ENCODE data around the gene POLD4.

- no peak for TF ChIP-seq RAD21 (IDR thresholded peaks at IDR 0.05; ENCODE audit: low read depth)
- no peak for TF ChIP-seq CTCF (IDR thresholded peaks at IDR 0.05 in 2 of 3, conservative IDR thresholded peaks at IDR 0.05 in 1 of 3; ENCODE audit: borderline replicate concordance in 1 of 3, insufficient read depth in 1 of 3, low read depth in 2 of 3, low read length in 2 of 3)
- no peak for TF ChIP-seq EZH2 (IDR thresholded peaks at IDR 0.05)
- TF ChIP-seq SP1 (IDR thresholded peaks at IDR 0.05; ENCODE audit: low read depth), result no peak
- no peak for TF ChIP-seq POLR2AphosphoS5 (IDR thresholded peaks at IDR 0.05; ENCODE audit: low read depth, low read length)
- TF ChIP-seq SIN3A (IDR thresholded peaks at IDR 0.05; ENCODE audit: low read depth), result no peak
- no peak for TF ChIP-seq CEBPB (IDR thresholded peaks at IDR 0.05; ENCODE audit: low read depth)
- no peak for TF ChIP-seq ZNF274 (IDR thresholded peaks at IDR 0.05; ENCODE audit: low read depth, low read length)
- no peak for TF ChIP-seq EZH2phosphoT487 (IDR thresholded peaks at IDR 0.05; ENCODE audit: borderline replicate concordance)
- TF ChIP-seq FOSL1 (IDR thresholded peaks at IDR 0.05; ENCODE audit: low read depth), result no peak
Measured at GRCh38 chr11:67303835-67304411, 49.4 kb downstream of the POLD4 start.
